IPS-20b (cell line): ENCODE measurements around the gene ABHD10.

Source experiments
- H3K27ac ChIP-seq: one replicate; pipeline ENCODE4 v1.5.1; 2013; ENCODE audit warnings: low read length
- H3K27me3 ChIP-seq: 2 replicates; pipeline ENCODE4 v1.6.1; 2013; ENCODE audit warnings: mild to moderate bottlenecking, low read length, inconsistent platforms; ENCODE audit not compliant: insufficient read depth
- H3K36me3 ChIP-seq: 2 replicates; pipeline ENCODE4 v1.6.1; 2013; ENCODE audit warnings: low read depth, mild to moderate bottlenecking, inconsistent platforms, low read length, moderate library complexity; ENCODE audit not compliant: insufficient read depth
- H3K4me1 ChIP-seq: 2 replicates; pipeline ENCODE4 v1.6.1; 2013; ENCODE audit warnings: mild to moderate bottlenecking, control low read depth, inconsistent platforms, low read length, moderate library complexity; ENCODE audit not compliant: insufficient read depth
- H3K4me3 ChIP-seq: 2 replicates; pipeline ENCODE4 v1.5.1; 2013; ENCODE audit warnings: mild to moderate bottlenecking, low read length, inconsistent platforms
- H3K9ac ChIP-seq: 2 replicates; pipeline ENCODE4 v1.6.1; 2013; ENCODE audit warnings: low read depth, mild to moderate bottlenecking, inconsistent platforms, low read length, moderate library complexity
- H3K9me3 ChIP-seq: 2 replicates; pipeline ENCODE4 v1.6.1; 2013; ENCODE audit warnings: mild to moderate bottlenecking, low read depth, low read length, inconsistent platforms; ENCODE audit not compliant: insufficient read depth

Gene ABHD10

DNA sequence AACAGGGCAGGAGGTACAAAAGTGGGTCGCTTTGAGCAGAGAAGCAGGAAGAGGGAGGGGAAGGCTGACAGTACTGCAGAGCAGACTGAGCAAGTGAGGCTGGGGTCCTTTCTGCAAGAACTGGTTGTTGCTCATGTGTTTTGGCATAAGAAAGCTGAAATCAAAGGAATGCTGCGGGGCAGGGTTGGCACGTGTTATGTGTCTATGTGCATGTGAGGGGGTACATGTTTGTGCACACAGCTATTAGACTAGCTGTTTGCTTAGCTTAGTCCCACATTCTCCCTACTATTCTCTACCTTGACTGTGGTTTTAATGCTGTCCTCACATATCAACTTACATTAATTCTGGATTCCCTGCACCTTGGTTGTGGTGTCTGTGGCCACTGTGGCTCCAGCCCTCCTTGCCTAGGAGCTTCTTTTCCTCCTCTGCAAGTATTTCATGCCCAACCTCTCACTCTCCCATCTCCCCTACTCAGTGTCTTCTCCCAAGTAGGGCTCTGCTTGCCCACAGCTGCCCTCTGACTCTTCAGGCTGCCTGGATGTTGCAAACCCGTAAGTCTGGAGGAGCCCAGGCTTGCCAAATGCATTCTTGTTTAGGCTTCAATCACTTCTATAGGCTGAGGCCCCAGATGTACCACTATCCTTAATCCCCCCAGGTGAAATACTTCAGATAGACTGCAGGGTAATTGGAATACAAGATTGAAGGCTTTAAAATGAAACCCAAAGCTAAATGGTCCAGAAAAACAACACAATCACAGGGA is 24.7 kb downstream of the ABHD10 start:
- no peaks in the 10 kb centered on the region for H3K9me3 ChIP-seq
- H3K4me1 ChIP-seq = peaks cover 11% of the 10 kb centered on the region; the same call in 1 of the 2 replicates
- peaks cover 30% of the 10 kb centered on the region; the same call in 1 of the 2 replicates for H3K36me3 ChIP-seq
- H3K27me3 ChIP-seq = peaks cover 50% of the 10 kb centered on the region
- H3K9ac ChIP-seq = no peak overlapping the region
- H3K4me3 ChIP-seq = no peak overlapping the region
- no peak overlapping the region for H3K27ac ChIP-seq

DNA sequence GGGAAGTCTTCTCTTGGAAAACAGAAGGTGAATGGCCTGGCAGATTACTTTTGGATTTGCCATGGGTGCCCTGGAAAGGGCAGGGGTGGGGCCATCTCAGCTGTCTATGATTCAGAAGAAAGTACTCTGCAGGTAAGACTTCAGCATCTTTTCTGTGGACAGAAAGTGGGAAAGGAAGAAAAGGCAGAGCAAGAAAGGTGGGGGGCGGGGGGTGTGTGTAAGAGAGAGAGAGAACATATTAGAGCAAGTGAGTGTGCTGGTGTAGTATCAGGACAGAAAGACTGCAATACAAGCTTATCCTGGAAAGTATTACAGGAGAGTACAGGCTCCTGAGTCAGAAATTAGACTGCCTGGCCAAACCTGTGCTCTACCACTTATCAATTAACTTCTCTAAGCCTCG is 25.4 kb downstream of the ABHD10 start:
- peaks cover 43% of the 10 kb centered on the region for H3K27me3 ChIP-seq
- H3K4me3 ChIP-seq = no peak overlapping the region
- peaks cover 11% of the 10 kb centered on the region; the same call in 1 of the 2 replicates for H3K4me1 ChIP-seq
- no peak overlapping the region for H3K9ac ChIP-seq
- H3K27ac ChIP-seq = no peak overlapping the region
- H3K9me3 ChIP-seq = no peaks in the 10 kb centered on the region
- H3K36me3 ChIP-seq = peaks cover 30% of the 10 kb centered on the region; the same call in 1 of the 2 replicates

DNA sequence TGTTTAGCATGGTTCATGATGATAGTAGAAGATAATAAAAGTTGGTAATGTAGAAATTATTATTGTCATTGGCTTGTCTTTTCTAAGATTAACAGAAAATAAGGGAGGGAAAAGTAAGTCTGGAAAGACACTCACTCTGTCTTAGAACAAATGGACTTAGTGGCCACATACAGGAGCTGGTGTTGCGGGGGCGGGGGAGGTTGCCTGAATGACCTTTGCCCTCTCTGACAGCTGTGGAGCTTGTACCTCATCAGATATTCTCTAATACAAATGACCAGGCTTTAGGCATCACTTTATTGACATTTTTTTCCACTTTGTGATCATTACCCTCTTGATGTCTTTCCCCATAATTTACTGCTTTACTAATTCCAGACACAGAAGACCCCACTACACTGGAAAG is 25.8 kb downstream of the ABHD10 start:
- Histone ChIP-seq H3K36me3 (peaks cover 30% of the 10 kb centered on the region; the same call in 1 of the 2 replicates), H3K27me3 (peaks cover 38% of the 10 kb centered on the region), H3K4me1 (peaks cover 11% of the 10 kb centered on the region; the same call in 1 of the 2 replicates), H3K4me3 (no peak overlapping the region), H3K9me3 (no peaks in the 10 kb centered on the region), H3K9ac (no peak overlapping the region), H3K27ac (no peak overlapping the region)

DNA sequence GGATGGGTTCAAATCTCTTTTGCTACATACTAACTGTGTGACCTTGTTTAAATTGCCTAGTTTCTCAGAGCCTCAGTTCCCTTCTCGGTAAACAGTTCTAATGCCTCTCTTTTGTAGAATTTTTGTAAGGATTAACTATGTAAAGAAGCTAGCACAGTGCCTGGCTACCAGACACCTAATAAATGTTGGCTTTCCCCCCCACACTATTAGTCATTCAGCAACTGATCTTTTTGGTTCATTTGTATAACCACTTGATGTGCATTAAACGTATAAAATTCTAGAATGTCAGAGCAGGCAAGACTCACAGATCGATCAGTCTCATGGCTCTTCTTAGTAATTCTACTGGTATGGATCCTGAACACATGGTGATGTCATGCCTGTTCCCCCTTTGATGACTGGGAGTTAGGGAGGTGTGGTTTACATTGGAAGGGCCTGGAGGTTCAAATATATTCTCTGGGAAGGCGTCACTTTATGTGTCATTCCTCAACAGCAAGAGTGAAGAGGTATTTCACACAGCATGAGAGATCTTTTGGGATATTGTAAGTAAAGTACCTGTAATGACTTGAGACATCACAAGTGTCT is 26.4 kb downstream of the ABHD10 start:
- Histone ChIP-seq H3K4me1 (peaks cover 7% of the 10 kb centered on the region; the same call in 1 of the 2 replicates), H3K9me3 (no peaks in the 10 kb centered on the region), H3K27ac (no peak overlapping the region), H3K36me3 (peaks cover 30% of the 10 kb centered on the region; the same call in 1 of the 2 replicates), H3K4me3 (no peak overlapping the region), H3K9ac (no peak overlapping the region), H3K27me3 (peaks cover 33% of the 10 kb centered on the region)

DNA sequence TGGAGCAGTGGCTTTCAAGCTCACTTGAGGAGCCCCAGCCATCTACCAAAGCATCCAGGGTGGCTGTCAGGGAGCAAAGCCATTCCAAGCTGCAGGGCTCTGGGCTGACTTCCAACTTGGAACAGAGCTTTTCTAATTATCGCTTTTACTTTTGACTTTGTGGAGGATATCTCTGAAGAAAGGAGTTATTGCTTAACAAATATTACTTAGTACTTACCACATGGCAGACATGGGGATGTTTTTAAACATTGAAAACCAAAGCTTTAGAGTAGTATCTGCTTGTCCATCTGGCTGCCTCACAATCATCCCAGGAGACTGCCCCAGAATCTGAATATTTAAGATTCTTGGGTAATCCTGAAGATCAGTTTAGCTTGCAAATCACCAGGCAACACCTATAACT is 28.8 kb downstream of the ABHD10 start:
- Histone ChIP-seq H3K4me1 (no peaks in the 10 kb centered on the region), H3K9ac (no peak overlapping the region), H3K36me3 (peaks cover 30% of the 10 kb centered on the region; the same call in 1 of the 2 replicates), H3K27me3 (peaks cover 11% of the 10 kb centered on the region), H3K9me3 (no peaks in the 10 kb centered on the region), H3K4me3 (no peak overlapping the region), H3K27ac (no peak overlapping the region)

DNA sequence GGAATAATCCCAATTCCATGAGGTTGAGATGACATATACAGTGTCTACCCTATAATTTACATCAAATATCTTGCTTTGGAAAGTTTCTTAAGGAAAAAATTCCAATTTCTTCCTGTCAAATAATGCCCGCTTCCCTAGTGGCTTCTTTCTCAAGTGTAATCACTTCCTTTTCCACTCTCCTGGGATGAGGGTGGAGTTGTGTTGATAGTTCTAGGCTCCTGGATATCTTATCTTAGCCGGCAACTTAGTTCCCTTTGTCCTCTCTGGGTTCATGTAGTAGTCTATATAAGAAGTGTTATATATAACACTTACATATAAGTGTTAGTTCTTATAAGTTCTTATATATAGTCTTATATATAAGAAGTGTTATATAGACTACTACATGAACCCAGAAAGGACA is 30.8 kb downstream of the ABHD10 start:
- no peaks in the 10 kb centered on the region for H3K4me1 ChIP-seq
- no peaks in the 10 kb centered on the region for H3K9me3 ChIP-seq
- H3K36me3 ChIP-seq = peaks cover 20% of the 10 kb centered on the region; the same call in 1 of the 2 replicates
- no peak overlapping the region for H3K27ac ChIP-seq
- H3K4me3 ChIP-seq = no peak overlapping the region
- no peaks in the 10 kb centered on the region for H3K27me3 ChIP-seq
- no peak overlapping the region for H3K9ac ChIP-seq

DNA sequence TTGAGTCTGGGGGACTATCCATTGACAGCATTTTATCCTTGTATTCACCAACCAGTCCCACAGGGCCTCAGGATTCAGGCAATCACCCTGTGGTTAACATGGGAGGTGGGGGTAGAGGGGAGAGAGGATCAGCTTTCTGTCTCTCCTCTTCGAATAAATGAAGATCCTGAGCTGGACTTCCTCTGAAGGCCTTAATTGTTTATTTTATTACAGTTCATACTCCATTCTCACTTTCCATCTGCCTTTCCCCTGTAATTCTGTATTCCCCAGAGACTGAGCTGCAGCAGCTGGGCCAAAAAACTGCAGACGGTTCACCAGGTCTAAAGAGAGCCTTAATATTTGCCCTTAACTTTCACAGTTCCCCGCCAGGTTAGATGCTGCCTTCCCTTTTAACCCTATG is 31.8 kb downstream of the ABHD10 start:
- no peak overlapping the region for H3K9ac ChIP-seq
- H3K4me3 ChIP-seq = no peak overlapping the region
- H3K9me3 ChIP-seq = no peaks in the 10 kb centered on the region
- no peak overlapping the region for H3K27ac ChIP-seq
- H3K4me1 ChIP-seq = no peaks in the 10 kb centered on the region
- H3K36me3 ChIP-seq = peaks cover 13% of the 10 kb centered on the region; the same call in 1 of the 2 replicates
- H3K27me3 ChIP-seq = no peaks in the 10 kb centered on the region

DNA sequence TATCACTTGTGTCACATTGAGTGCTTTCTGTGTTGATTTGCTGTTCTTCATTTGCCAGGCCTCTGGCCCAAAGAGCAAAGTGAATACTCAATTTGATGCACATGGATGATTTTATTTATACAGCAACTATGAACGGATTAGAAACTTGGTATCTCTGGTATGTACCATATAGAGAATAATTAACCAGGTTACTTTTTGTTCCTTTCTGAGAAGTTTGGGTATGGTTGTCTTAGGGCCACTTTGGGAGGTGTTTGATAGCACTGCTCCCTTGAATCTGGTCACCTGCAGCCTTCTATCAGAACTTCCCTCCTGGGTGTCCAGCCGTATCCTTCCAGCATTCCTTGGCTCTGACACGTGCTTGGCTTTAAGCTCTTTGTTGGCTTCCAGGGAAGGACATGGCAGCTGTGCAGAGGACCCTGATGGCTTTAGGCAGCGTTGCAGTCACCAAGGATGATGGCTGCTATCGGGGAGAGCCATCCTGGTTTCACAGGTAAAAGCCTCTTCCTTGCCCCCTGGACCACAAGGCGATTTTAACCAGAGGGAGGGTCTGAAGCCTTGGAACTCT is 32.6 kb downstream of the ABHD10 start:
- Histone ChIP-seq H3K9me3 (no peaks in the 10 kb centered on the region), H3K27ac (no peak overlapping the region)

DNA sequence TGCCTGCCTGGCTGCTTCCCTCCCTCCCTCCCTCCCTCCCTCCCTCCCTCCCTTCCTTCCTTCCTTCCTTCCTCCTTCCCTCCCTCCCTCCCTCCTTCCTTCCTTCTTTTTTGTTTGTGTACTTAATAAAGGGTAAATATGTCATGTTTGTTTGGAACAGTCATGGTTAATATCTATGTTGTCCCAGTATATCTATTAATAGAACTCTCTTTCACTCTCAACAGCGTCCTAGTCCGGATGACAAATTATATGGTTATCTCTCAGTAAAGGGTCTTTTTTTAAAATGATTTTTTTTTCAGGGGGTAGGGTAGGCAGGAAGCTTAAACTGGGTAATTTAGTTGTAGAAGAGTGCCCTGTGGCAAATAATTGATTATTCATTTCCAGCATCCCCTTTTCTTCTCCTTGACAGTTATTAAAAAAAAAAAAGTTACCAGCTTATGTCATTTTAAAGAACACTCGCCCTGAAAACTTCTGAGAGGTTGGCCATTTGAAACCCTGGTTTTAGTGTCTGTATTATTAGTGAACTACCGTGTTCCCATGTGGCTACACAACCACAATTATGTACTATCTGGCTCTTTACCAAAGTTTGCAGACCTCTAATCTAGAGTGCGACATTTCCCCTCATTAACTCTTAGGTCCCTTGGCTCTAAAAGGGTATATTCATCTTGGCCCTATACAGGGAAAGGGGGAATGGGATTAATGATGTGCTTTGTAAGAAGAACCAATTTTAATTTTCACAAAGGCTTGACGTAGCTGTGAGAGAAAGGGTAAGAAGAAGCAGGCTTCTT is 33.6 kb downstream of the ABHD10 start:
- Histone ChIP-seq H3K9ac (no peak overlapping the region), H3K4me3 (no peak overlapping the region), H3K27me3 (no peaks in the 10 kb centered on the region), H3K36me3 (peaks cover 7% of the 10 kb centered on the region; the same call in 1 of the 2 replicates), H3K9me3 (no peaks in the 10 kb centered on the region), H3K27ac (no peak overlapping the region), H3K4me1 (no peaks in the 10 kb centered on the region)

More for the DNA sequence above, 32.6 kb downstream of the ABHD10 start:
- Histone ChIP-seq H3K27me3 (no peaks in the 10 kb centered on the region), H3K4me1 (no peaks in the 10 kb centered on the region), H3K4me3 (no peak overlapping the region), H3K36me3 (peaks cover 7% of the 10 kb centered on the region; the same call in 1 of the 2 replicates), H3K9ac (no peak overlapping the region)

DNA sequence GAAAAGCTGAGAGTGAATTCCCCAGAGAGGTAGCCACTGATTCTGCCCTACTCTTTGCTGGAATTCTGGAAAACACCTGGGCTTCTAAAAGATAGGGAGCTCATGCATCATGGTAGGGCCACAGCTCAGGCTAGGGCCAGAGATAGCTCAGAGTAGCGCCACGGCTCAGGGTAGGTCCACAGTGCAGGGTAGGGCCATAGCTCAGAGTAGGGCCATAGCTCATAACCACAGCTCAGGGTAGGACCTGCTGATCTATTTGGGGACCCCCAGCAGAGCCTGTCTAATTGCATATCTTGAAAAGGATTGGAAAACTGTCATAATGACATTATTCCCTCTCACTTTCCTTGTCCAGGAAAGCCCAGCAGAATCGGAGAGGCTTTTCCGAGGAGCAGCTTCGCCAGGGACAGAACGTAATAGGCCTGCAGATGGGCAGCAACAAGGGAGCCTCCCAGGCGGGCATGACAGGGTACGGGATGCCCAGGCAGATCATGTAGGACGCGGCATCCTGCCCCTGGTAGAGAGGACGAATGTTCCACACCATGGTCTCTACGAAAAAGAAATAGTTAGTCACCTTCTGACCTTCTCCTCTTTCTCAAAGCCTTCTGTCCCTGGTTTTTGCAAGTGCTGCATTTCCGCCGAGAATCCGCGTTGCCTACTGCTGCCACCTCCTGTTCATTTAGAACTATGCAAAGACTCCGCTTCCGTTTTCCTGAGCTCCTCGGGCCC is 34.4 kb downstream of the ABHD10 start:
- Histone ChIP-seq H3K27ac (no peak overlapping the region), H3K9ac (no peak overlapping the region), H3K9me3 (no peaks in the 10 kb centered on the region), H3K36me3 (peaks cover 7% of the 10 kb centered on the region; the same call in 1 of the 2 replicates), H3K4me3 (no peak overlapping the region), H3K27me3 (no peaks in the 10 kb centered on the region), H3K4me1 (no peaks in the 10 kb centered on the region)

DNA sequence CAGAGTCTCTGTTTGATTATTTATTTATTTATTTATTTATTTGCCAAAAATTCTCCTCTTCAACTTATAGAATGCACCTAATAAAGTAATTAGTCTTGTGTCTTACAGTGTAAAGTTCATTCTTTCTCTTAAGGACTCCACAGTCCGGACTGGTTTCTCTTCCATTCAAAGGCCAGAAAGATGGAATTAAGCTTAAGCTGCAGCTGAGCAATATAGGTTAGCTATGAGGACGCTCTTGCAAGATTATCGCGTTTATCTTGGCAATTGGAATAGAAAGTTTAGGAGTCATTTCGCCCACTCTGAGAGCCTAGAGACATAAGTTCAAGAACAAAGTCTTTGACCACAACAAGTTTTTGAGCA is 34.9 kb downstream of the ABHD10 start:
- H3K4me3 ChIP-seq = no peak overlapping the region
- no peaks in the 10 kb centered on the region for H3K9me3 ChIP-seq
- no peak overlapping the region for H3K27ac ChIP-seq
- H3K36me3 ChIP-seq = peaks cover 7% of the 10 kb centered on the region; the same call in 1 of the 2 replicates
- H3K9ac ChIP-seq = no peak overlapping the region
- H3K27me3 ChIP-seq = no peaks in the 10 kb centered on the region
- H3K4me1 ChIP-seq = no peaks in the 10 kb centered on the region
